HEK293 (cell line): Measurements from ENCODE around the gene ABCA2.

Experiments
- EGR2 ChIP-seq: fragments of 450-650 bp; formaldehyde crosslinking; IDR thresholded peaks from 2 replicates; pipeline ENCODE4 v1.5.1; 2016; ENCODE audit warnings: low read depth, missing biosample characterization, missing genetic modification characterization
- GFI1B ChIP-seq: fragments of 450-650 bp; formaldehyde crosslinking; IDR thresholded peaks from 2 replicates; pipeline ENCODE4 v1.5.1; 2016; ENCODE audit warnings: missing biosample characterization, missing genetic modification characterization
- MYNN ChIP-seq: fragments of 450-650 bp; formaldehyde crosslinking; IDR thresholded peaks from 2 replicates; pipeline ENCODE4 v1.5.1; 2016; ENCODE audit warnings: missing biosample characterization, missing genetic modification characterization, borderline replicate concordance
- RBAK ChIP-seq: fragments of 450-650 bp; formaldehyde crosslinking; IDR thresholded peaks from 2 replicates; pipeline ENCODE4 v1.5.1; 2016; ENCODE audit warnings: missing biosample characterization, missing genetic modification characterization
- SALL2 ChIP-seq: fragments of 450-650 bp; formaldehyde crosslinking; IDR thresholded peaks from 2 replicates; pipeline ENCODE4 v1.5.0; 2017; ENCODE audit warnings: missing biosample characterization, mild to moderate bottlenecking, missing genetic modification characterization, borderline replicate concordance
- ZBTB20 ChIP-seq: fragments of 450-650 bp; formaldehyde crosslinking; IDR thresholded peaks from 2 replicates; pipeline ENCODE4 v1.5.1; 2016; ENCODE audit warnings: missing biosample characterization, missing genetic modification characterization
- ZBTB8A ChIP-seq: fragments of 450-650 bp; formaldehyde crosslinking; IDR thresholded peaks from 2 replicates; pipeline ENCODE4 v1.5.1; 2016; ENCODE audit warnings: missing biosample characterization, missing genetic modification characterization
- ZFP3 ChIP-seq: fragments of 450-650 bp; formaldehyde crosslinking; IDR thresholded peaks from 2 replicates; pipeline ENCODE4 v1.5.1; 2016; ENCODE audit warnings: low read depth, missing biosample characterization, missing genetic modification characterization
- ZNF366 ChIP-seq: fragments of 450-650 bp; formaldehyde crosslinking; conservative IDR thresholded peaks from 2 replicates; pipeline ENCODE4 v1.5.1; 2016; ENCODE audit warnings: missing biosample characterization, missing genetic modification characterization
- ZNF416 ChIP-seq: fragments of 450-650 bp; formaldehyde crosslinking; IDR thresholded peaks from 2 replicates; pipeline ENCODE4 v1.5.1; 2016; ENCODE audit warnings: missing biosample characterization, missing genetic modification characterization
- ZNF501 ChIP-seq: fragments of 450-650 bp; formaldehyde crosslinking; IDR thresholded peaks from 2 replicates; pipeline ENCODE4 v1.5.1; 2016; ENCODE audit warnings: missing biosample characterization, missing genetic modification characterization
- ZNF561 ChIP-seq: fragments of 450-650 bp; IDR thresholded peaks from 2 replicates; pipeline ENCODE4 v1.5.1; 2018; ENCODE audit warnings: missing biosample characterization, missing genetic modification characterization, borderline replicate concordance
- ZNF792 ChIP-seq: fragments of 450-650 bp; formaldehyde crosslinking; IDR thresholded peaks from 2 replicates; pipeline ENCODE4 v1.5.1; 2016; ENCODE audit warnings: missing biosample characterization, missing genetic modification characterization
- ZNF843 ChIP-seq: fragments of 450-650 bp; formaldehyde crosslinking; IDR thresholded peaks from 2 replicates; pipeline ENCODE4 v1.5.1; 2016; ENCODE audit warnings: missing biosample characterization, missing genetic modification characterization
- TF ChIP-seq, protein P1 (sequence below): sonication (generic); formaldehyde crosslinking; IDR thresholded peaks from 2 replicates; pipeline ENCODE4 v1.8.1; 2022; ENCODE audit warnings: mild to moderate bottlenecking, moderate library complexity, missing genetic modification reagents
- TF ChIP-seq, protein P2 (sequence below): fragments of 450-650 bp; IDR thresholded peaks from 2 replicates; pipeline ENCODE4 v1.5.1; 2018; ENCODE audit warnings: missing biosample characterization, missing genetic modification characterization
- TF ChIP-seq, protein P3 (sequence below): fragments of 450-650 bp; formaldehyde crosslinking; IDR thresholded peaks from 2 replicates; pipeline ENCODE4 v1.5.1; 2016; ENCODE audit warnings: missing biosample characterization, missing genetic modification characterization
- TF ChIP-seq, protein P4 (sequence below): fragments of 450-650 bp; formaldehyde crosslinking; IDR thresholded peaks from 2 replicates; pipeline ENCODE4 v1.5.1; 2016; ENCODE audit warnings: missing biosample characterization, missing genetic modification characterization
- TF ChIP-seq, protein P5 (sequence below): fragments of 450-650 bp; formaldehyde crosslinking; IDR thresholded peaks from 2 replicates; pipeline ENCODE4 v1.5.1; 2016; ENCODE audit warnings: missing biosample characterization, missing genetic modification characterization
- TF ChIP-seq, protein P6 (sequence below): fragments of 450-650 bp; formaldehyde crosslinking; optimal IDR thresholded peaks from 2 replicates; pipeline ENCODE3; 2016; ENCODE audit warnings: missing biosample characterization, mild to moderate bottlenecking, missing genetic modification characterization
- TF ChIP-seq, protein P7 (sequence below): fragments of 450-650 bp; formaldehyde crosslinking; IDR thresholded peaks from 2 replicates; pipeline ENCODE4 v1.5.0; 2017; ENCODE audit warnings: missing biosample characterization, missing genetic modification characterization, borderline replicate concordance
- TF ChIP-seq, protein P8 (sequence below): fragments of 450-650 bp; formaldehyde crosslinking; IDR thresholded peaks from 2 replicates; pipeline ENCODE4 v1.5.1; 2016; ENCODE audit warnings: missing biosample characterization, missing genetic modification characterization

Gene ABCA2

DNA sequence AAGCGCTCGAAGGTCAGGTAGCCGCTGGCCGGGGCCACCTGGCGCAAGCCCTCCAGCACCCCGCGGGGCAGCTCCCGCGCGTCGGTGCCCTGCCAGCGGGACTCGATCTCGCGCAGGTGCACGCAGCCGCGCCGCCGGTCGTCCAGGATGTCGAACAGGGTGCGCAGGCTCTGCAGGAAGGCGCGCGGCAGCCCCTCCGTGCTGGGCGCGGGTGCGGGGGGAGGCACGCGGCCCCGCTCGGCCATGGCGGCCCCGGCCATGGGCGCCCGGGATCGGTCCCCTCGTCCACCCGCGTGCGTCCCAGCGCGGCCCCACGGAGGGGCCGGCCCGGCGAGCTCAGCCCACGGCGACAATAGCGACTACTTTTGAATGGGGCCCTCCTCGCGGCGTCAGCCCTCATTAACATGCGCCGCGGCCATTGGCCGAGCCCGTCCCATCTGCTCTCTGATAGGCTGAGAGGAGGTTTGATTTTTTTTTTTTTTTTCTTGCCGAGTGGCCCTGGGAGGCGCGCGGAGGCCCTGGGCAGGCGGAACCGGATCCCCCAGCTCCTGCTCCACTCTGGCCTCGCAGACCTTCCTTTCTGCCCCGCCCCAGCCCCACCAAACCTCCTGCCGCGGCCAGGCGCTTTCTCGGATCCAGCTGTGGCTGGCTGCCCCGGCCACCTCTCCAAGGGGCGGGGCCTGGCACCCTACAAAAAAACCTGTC, 42.3 kb upstream of the ABCA2 start, which contains the start of gene SAPCD2 (continued):
- TF ChIP-seq, protein P1, sequence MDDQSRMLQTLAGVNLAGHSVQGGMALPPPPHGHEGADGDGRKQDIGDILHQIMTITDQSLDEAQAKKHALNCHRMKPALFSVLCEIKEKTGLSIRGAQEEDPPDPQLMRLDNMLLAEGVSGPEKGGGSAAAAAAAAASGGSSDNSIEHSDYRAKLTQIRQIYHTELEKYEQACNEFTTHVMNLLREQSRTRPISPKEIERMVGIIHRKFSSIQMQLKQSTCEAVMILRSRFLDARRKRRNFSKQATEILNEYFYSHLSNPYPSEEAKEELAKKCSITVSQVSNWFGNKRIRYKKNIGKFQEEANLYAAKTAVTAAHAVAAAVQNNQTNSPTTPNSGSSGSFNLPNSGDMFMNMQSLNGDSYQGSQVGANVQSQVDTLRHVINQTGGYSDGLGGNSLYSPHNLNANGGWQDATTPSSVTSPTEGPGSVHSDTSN (CRISPR knock-in tag) = no peak
- peak; percentile 77; the same call in 1 of the 2 replicates for TF ChIP-seq ZBTB20 (tag by site-specific recombination)
- no peak for TF ChIP-seq ZNF501 (tag by site-specific recombination)
- no peak for TF ChIP-seq MYNN (tag by site-specific recombination)
- TF ChIP-seq RBAK (tag by site-specific recombination) = no peak
- TF ChIP-seq ZNF561 = 0 out of 2 replicates have a peak, but pooled peaks have one; percentile 11
- no peak for TF ChIP-seq ZNF792 (tag by site-specific recombination)
- no peak for TF ChIP-seq EGR2 (tag by site-specific recombination)
- TF ChIP-seq ZBTB8A (tag by site-specific recombination) = peak; percentile 90
- 0 out of 2 replicates have a peak, but pooled peaks have one; percentile 28 for TF ChIP-seq ZNF366 (tag by site-specific recombination)
- TF ChIP-seq, protein P2, sequence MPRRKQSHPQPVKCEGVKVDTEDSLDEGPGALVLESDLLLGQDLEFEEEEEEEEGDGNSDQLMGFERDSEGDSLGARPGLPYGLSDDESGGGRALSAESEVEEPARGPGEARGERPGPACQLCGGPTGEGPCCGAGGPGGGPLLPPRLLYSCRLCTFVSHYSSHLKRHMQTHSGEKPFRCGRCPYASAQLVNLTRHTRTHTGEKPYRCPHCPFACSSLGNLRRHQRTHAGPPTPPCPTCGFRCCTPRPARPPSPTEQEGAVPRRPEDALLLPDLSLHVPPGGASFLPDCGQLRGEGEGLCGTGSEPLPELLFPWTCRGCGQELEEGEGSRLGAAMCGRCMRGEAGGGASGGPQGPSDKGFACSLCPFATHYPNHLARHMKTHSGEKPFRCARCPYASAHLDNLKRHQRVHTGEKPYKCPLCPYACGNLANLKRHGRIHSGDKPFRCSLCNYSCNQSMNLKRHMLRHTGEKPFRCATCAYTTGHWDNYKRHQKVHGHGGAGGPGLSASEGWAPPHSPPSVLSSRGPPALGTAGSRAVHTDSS = no peak
- TF ChIP-seq, protein P3, sequence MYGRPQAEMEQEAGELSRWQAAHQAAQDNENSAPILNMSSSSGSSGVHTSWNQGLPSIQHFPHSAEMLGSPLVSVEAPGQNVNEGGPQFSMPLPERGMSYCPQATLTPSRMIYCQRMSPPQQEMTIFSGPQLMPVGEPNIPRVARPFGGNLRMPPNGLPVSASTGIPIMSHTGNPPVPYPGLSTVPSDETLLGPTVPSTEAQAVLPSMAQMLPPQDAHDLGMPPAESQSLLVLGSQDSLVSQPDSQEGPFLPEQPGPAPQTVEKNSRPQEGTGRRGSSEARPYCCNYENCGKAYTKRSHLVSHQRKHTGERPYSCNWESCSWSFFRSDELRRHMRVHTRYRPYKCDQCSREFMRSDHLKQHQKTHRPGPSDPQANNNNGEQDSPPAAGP = no peak
- no peak for TF ChIP-seq ZNF416
- TF ChIP-seq, protein P4, sequence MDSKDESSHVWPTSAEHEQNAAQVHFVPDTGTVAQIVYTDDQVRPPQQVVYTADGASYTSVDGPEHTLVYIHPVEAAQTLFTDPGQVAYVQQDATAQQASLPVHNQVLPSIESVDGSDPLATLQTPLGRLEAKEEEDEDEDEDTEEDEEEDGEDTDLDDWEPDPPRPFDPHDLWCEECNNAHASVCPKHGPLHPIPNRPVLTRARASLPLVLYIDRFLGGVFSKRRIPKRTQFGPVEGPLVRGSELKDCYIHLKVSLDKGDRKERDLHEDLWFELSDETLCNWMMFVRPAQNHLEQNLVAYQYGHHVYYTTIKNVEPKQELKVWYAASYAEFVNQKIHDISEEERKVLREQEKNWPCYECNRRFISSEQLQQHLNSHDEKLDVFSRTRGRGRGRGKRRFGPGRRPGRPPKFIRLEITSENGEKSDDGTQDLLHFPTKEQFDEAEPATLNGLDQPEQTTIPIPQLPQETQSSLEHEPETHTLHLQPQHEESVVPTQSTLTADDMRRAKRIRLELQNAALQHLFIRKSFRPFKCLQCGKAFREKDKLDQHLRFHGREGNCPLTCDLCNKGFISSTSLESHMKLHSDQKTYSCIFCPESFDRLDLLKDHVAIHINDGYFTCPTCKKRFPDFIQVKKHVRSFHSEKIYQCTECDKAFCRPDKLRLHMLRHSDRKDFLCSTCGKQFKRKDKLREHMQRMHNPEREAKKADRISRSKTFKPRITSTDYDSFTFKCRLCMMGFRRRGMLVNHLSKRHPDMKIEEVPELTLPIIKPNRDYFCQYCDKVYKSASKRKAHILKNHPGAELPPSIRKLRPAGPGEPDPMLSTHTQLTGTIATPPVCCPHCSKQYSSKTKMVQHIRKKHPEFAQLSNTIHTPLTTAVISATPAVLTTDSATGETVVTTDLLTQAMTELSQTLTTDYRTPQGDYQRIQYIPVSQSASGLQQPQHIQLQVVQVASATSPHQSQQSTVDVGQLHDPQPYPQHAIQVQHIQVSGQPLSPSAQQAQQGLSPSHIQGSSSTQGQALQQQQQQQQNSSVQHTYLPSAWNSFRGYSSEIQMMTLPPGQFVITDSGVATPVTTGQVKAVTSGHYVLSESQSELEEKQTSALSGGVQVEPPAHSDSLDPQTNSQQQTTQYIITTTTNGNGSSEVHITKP (tag by site-specific recombination) = peak; percentile 26; the same call in 1 of the 2 replicates
- no peak for TF ChIP-seq ZFP3
- TF ChIP-seq, protein P5, sequence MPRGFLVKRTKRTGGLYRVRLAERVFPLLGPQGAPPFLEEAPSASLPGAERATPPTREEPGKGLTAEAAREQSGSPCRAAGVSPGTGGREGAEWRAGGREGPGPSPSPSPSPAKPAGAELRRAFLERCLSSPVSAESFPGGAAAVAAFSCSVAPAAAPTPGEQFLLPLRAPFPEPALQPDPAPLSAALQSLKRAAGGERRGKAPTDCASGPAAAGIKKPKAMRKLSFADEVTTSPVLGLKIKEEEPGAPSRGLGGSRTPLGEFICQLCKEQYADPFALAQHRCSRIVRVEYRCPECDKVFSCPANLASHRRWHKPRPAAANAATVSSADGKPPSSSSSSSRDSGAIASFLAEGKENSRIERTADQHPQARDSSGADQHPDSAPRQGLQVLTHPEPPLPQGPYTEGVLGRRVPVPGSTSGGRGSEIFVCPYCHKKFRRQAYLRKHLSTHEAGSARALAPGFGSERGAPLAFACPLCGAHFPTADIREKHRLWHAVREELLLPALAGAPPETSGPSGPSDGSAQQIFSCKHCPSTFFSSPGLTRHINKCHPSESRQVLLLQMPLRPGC = peak; percentile 32; the same call in 1 of the 2 replicates
- TF ChIP-seq, protein P6, sequence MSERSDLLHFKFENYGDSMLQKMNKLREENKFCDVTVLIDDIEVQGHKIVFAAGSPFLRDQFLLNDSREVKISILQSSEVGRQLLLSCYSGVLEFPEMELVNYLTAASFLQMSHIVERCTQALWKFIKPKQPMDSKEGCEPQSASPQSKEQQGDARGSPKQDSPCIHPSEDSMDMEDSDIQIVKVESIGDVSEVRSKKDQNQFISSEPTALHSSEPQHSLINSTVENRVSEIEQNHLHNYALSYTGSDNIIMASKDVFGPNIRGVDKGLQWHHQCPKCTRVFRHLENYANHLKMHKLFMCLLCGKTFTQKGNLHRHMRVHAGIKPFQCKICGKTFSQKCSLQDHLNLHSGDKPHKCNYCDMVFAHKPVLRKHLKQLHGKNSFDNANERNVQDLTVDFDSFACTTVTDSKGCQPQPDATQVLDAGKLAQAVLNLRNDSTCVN = peak; percentile 72
- TF ChIP-seq SALL2 (tag by site-specific recombination) = no peak
- 0 out of 2 replicates have a peak, but pooled peaks have one; percentile 26 for TF ChIP-seq ZNF843
- TF ChIP-seq, protein P7, sequence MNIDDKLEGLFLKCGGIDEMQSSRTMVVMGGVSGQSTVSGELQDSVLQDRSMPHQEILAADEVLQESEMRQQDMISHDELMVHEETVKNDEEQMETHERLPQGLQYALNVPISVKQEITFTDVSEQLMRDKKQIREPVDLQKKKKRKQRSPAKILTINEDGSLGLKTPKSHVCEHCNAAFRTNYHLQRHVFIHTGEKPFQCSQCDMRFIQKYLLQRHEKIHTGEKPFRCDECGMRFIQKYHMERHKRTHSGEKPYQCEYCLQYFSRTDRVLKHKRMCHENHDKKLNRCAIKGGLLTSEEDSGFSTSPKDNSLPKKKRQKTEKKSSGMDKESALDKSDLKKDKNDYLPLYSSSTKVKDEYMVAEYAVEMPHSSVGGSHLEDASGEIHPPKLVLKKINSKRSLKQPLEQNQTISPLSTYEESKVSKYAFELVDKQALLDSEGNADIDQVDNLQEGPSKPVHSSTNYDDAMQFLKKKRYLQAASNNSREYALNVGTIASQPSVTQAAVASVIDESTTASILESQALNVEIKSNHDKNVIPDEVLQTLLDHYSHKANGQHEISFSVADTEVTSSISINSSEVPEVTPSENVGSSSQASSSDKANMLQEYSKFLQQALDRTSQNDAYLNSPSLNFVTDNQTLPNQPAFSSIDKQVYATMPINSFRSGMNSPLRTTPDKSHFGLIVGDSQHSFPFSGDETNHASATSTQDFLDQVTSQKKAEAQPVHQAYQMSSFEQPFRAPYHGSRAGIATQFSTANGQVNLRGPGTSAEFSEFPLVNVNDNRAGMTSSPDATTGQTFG (tag by site-specific recombination) = no peak
- TF ChIP-seq, protein P8, sequence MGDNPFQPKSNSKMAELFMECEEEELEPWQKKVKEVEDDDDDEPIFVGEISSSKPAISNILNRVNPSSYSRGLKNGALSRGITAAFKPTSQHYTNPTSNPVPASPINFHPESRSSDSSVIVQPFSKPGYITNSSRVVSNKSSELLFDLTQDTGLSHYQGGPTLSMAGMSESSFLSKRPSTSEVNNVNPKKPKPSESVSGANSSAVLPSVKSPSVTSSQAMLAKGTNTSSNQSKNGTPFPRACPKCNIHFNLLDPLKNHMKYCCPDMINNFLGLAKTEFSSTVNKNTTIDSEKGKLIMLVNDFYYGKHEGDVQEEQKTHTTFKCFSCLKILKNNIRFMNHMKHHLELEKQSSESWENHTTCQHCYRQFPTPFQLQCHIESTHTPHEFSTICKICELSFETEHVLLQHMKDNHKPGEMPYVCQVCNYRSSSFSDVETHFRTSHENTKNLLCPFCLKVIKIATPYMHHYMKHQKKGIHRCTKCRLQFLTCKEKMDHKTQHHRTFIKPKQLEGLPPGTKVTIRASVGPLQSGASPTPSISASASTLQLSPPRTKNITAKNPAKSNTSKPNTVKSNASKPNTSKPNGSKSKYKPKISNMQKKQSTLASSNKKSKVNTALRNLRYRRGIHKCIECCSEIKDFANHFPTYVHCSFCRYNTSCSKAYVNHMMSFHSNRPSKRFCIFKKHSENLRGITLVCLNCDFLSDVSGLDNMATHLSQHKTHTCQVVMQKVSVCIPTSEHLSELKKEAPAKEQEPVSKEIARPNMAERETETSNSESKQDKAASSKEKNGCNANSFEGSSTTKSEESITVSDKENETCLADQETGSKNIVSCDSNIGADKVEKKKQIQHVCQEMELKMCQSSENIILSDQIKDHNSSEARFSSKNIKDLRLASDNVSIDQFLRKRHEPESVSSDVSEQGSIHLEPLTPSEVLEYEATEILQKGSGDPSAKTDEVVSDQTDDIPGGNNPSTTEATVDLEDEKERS (tag by site-specific recombination) = no peak
- TF ChIP-seq GFI1B (tag by site-specific recombination) = no peak
